Body of pancreas (tissue), 4 donors: ENCODE measurements around the gene VSIG2. TPM values are rescaled to one million over a fixed set of nuclear protein-coding genes. Genes with fewer than 3 reads are reported as not detected.

Experiments used
- ATAC-seq: fragments of 150-250 bp; one replicate; pipeline ENCODE4 v1.9.1; 2016
- DNase-seq, 4 donors: peaks; one replicate each; pipeline ENCODE4 v3.0.0-alpha.2; 2019
- H3K27ac ChIP-seq, 4 donors: fragments of 200-600 bp; sonication (generic); 1 replicate in 3 of 4; 2 replicates in 1 of 4; pipeline versions ENCODE4 v1.5.1 to v1.6.1; 2016 to 2019; ENCODE audit warnings: mild to moderate bottlenecking in 1 of 4, mixed read lengths in 1 of 4, moderate library complexity in 1 of 4
- H3K27me3 ChIP-seq, 2 donors: fragments of 200-600 bp; sonication (generic); one replicate each; pipeline ENCODE4 v1.6.0; 2016; ENCODE audit warnings: mild to moderate bottlenecking in 1 of 2
- H3K36me3 ChIP-seq, 2 donors: fragments of 200-600 bp; sonication (generic); replicated peaks in 1 of 2; 2 replicates each; pipeline ENCODE4 v1.5.1; 2016; ENCODE audit warnings: low read depth in 2 of 2; ENCODE audit not compliant: insufficient read depth in 1 of 2
- H3K4me1 ChIP-seq: fragments of 200-600 bp; sonication (generic); one replicate; pipeline ENCODE4 v1.6.0; 2016
- H3K4me3 ChIP-seq, 2 donors: fragments of 200-600 bp; sonication (generic); 1 replicate in 1 of 2; 2 replicates in 1 of 2; pipeline ENCODE4 v1.5.1; 2016 to 2019
- H3K9me3 ChIP-seq, 3 donors: fragments of 200-600 bp; sonication (generic); 1 replicate in 2 of 3; 2 replicates in 1 of 3; pipeline ENCODE4 v1.5.1; 2016
- CTCF ChIP-seq, 7 experiments: fragments of 450-650 bp in 4 of 7; fragments of 200-600 bp in 3 of 7; sonication (generic) in 3 of 7; IDR thresholded peaks; one replicate each; pipeline ENCODE4 v1.5.1; 2016 to 2019; ENCODE audit warnings: antibody characterized with exemption in 7 of 7
- POLR2A ChIP-seq, 3 donors: fragments of 450-650 bp; IDR thresholded peaks; one replicate each; pipeline ENCODE4 v1.6.1; 2016; ENCODE audit warnings: antibody characterized with exemption in 3 of 3, mild to moderate bottlenecking in 2 of 3
- WGBS, 2 donors: methylation state at CpG; one replicate each; pipeline ENCODE4 v1.1.5; 2017; 5-methylcytosine and 5-hydroxymethylcytosine counted together
- intact Hi-C: fragments of 100-400 bp; cut with DNase I; formaldehyde crosslinking; loops from one replicate; pipeline ENCODE4 v1.15.1; 2023
- total RNA-seq, 2 donors: library from RNA; depleted of rRNA; stranded (reverse); fragments of >200 nt; gene quantifications; one replicate each; pipeline ENCODE4 v1.1.0, GENCODE V29; 2016

VSIG2 gene
- total RNA-seq, 2 donors from 2014 or later: 7.0 TPM; not detected in 1

- WGBS, 2 donors: 56 to 64% methylated on average over 2 of the region's 2 CpGs
- TF ChIP-seq POLR2A (IDR thresholded peaks at IDR 0.05): no peak
- TF ChIP-seq CTCF (IDR thresholded peaks at IDR 0.05): no peak
- ATAC-seq (no peak), DNase-seq (no peak)
- Histone ChIP-seq H3K36me3 (no peaks in the 10 kb centered on the region), H3K4me1 (peaks cover 39% of the 10 kb centered on the region), H3K9me3 (no peaks in the 10 kb centered on the region), H3K27ac (no peak overlapping the region), H3K27me3 (peaks cover 0 to 19% of the 10 kb centered on the region in 2 donors), H3K4me3 (no peak overlapping the region)
- intact Hi-C loops: no loop called here
Observed at GRCh38 chr11:124742555-124742954, 9.5 kb downstream of the VSIG2 start.

GRCh38 chr11:124740277-124740882 lies 11.7 kb downstream of the VSIG2 start:
- 5 to 12% methylated on average over 18 to 37 of the region's 37 CpGs for WGBS, 2 donors
- H3K4me1 ChIP-seq: peaks cover 20% of the 10 kb centered on the region
- peaks cover 0 to 15% of the 10 kb centered on the region in 2 donors for H3K27me3 ChIP-seq
- DNase-seq: peak in 1 of 4 donors; percentile 22
- no peaks in the 10 kb centered on the region for H3K9me3 ChIP-seq
- intact Hi-C loops: no loop called here
- no peak overlapping the region for H3K27ac ChIP-seq
- peak; percentile 16 for ATAC-seq
- no peaks in the 10 kb centered on the region for H3K36me3 ChIP-seq
- TF ChIP-seq CTCF (IDR thresholded peaks at IDR 0.05): peak in 6 of 7 experiments; percentile 14 to 39 (median 20)
- TF ChIP-seq POLR2A (IDR thresholded peaks at IDR 0.05): no peak
- no peak overlapping the region for H3K4me3 ChIP-seq

GRCh38 chr11:124739479-124740276 lies 12.4 kb downstream of the VSIG2 start, which contains the start of gene NRGN:
TSS of gene NRGN (plus strand) at chr11:124739942. CDS start at chr11:124740085, 143 bp downstream.
- Histone ChIP-seq H3K4me3 (peak within 1 kb of the TSS in 1 of 2 donors; percentile 23), H3K4me1 (peaks cover 17% of the 10 kb centered on the region), H3K27ac (peak within 1 kb of the TSS in 1 of 4 donors; percentile 28), H3K9me3 (no peaks in the 10 kb centered on the region), H3K27me3 (peaks cover 0 to 8% of the 10 kb centered on the region in 2 donors), H3K36me3 (no peaks in the 10 kb centered on the region)
- ATAC-seq (peak; percentile 100), DNase-seq (peak; percentile 92 to 95 (median 93))
- 1 to 5% methylated on average over 21 to 57 of the region's 59 CpGs for WGBS, 2 donors
- TF ChIP-seq POLR2A (IDR thresholded peaks at IDR 0.05) (no peak), CTCF (IDR thresholded peaks at IDR 0.05) (no peak)
- intact Hi-C loops: no loop called here

- no peak overlapping the region for H3K27ac ChIP-seq
- TF ChIP-seq CTCF (IDR thresholded peaks at IDR 0.05) (no peak), POLR2A (IDR thresholded peaks at IDR 0.05) (no peak)
- no peaks in the 10 kb centered on the region for H3K36me3 ChIP-seq
- WGBS, 2 donors: 34 to 40% methylated on average over 10 to 21 of the region's 21 CpGs
- intact Hi-C loops: no loop called here
- H3K27me3 ChIP-seq: peaks cover 0 to 7% of the 10 kb centered on the region in 2 donors
- H3K9me3 ChIP-seq: no peaks in the 10 kb centered on the region
- peaks cover 17% of the 10 kb centered on the region for H3K4me1 ChIP-seq
- DNase-seq: no peak
- no peak overlapping the region for H3K4me3 ChIP-seq
- ATAC-seq: no peak
Observed at GRCh38 chr11:124738713-124739478, 13.2 kb downstream of the VSIG2 start.
